GM12878 (cell line): ENCODE results near the gene SSTR4. TPM values are rescaled to one million over a fixed set of nuclear protein-coding genes. Genes with fewer than 3 reads are reported as not detected.

Source experiments
- ATAC-seq: fragments of 200-7000 bp; cut with Tn5 transposase; 3 replicates; pipeline ENCODE4 v1.9.1; 2020; ENCODE audit warnings: mild to moderate bottlenecking, moderate library complexity
- BruUV-seq: library from RNA; stranded (reverse); fragments of 400-500 nt; replicated peaks from 2 replicates; lab custom pipeline; 2021; lab: Mats Ljungman, UMichigan
- CTCF ChIA-PET: fragments of 300-600 bp; sonication (Branson Sonifier 250); formaldehyde crosslinking; extraction: SDS; loops from one replicate; lab custom pipeline; 2021; ENCODE audit warnings: inconsistent platforms; lab: Yijun Ruan, JAX
- POLR2A ChIA-PET: fragments of 350-600 bp; formaldehyde crosslinking; extraction: SDS; loops from one replicate; lab custom pipeline; 2021; ENCODE audit warnings: inconsistent platforms; lab: Charles Lee
- RAD21 ChIA-PET: fragments of 300-600 bp; sonication (Branson Sonifier 250); formaldehyde crosslinking; loops from one replicate; lab custom pipeline; 2023; ENCODE audit warnings: antibody characterized with exemption; ENCODE audit not compliant: unreplicated experiment; lab: Charles Lee
- SMC1A ChIA-PET: fragments of 300-600 bp; sonication (Branson Sonifier 250); formaldehyde crosslinking; loops from one replicate; lab custom pipeline; 2023; ENCODE audit not compliant: unreplicated experiment, uncharacterized antibody; lab: Charles Lee
- DNase-seq: peaks from one replicate; pipeline ENCODE4 v3.0.0-alpha.2; 2011; ENCODE audit warnings: low read depth, low spot score
- FAIRE-seq: peaks from 3 replicates; lab custom pipeline; 2011; peaks lifted over from hg19 to GRCh38; lab: Jason Lieb, UNC
- H2AFZ ChIP-seq: 2 replicates; pipeline ENCODE4 v1.6.0; 2011; ENCODE audit warnings: low read depth, low read length, control low read depth; ENCODE audit not compliant: control insufficient read depth
- H3K27ac ChIP-seq: 2 replicates; pipeline ENCODE4 v1.5.1; 2011; ENCODE audit warnings: control low read depth; ENCODE audit not compliant: control insufficient read depth, insufficient read depth
- H3K27me3 ChIP-seq, 2 experiments: replicated peaks in 1 of 2; 2 replicates each; pipeline versions ENCODE4 v1.6.0 to v1.6.1; 2011; ENCODE audit warnings: low read length in 1 of 2; ENCODE audit not compliant: control insufficient read depth in 2 of 2, insufficient read depth in 2 of 2
- H3K36me3 ChIP-seq, 2 experiments: 2 replicates each; pipeline ENCODE4 v1.5.1; 2011; ENCODE audit warnings: low read length in 1 of 2; ENCODE audit not compliant: control insufficient read depth in 2 of 2, insufficient read depth in 2 of 2
- H3K4me1 ChIP-seq: 2 replicates; pipeline ENCODE4 v1.6.1; 2011; ENCODE audit warnings: mild to moderate bottlenecking, low read length, moderate library complexity, mixed read lengths; ENCODE audit not compliant: control insufficient read depth, insufficient read depth
- H3K4me2 ChIP-seq: 2 replicates; pipeline ENCODE4 v1.6.0; 2011; ENCODE audit warnings: control low read depth; ENCODE audit not compliant: control insufficient read depth, insufficient read depth
- H3K4me3 ChIP-seq: fragments of 200-600 bp; sonication (generic); 2 replicates; pipeline ENCODE4 v1.5.1; 2016
- H3K79me2 ChIP-seq: 2 replicates; pipeline ENCODE4 v1.6.0; 2011; ENCODE audit warnings: low read length; ENCODE audit not compliant: control insufficient read depth, insufficient read depth
- H3K9ac ChIP-seq: 2 replicates; pipeline ENCODE4 v1.8.0; 2011; ENCODE audit warnings: low read length, control low read depth, mixed read lengths; ENCODE audit not compliant: control insufficient read depth, insufficient read depth
- H3K9me3 ChIP-seq: replicated peaks from 3 replicates; pipeline ENCODE4 v1.5.1; 2011; ENCODE audit warnings: mild to moderate bottlenecking, low read length; ENCODE audit not compliant: control insufficient read depth, insufficient read depth
- H4K20me1 ChIP-seq: 2 replicates; pipeline ENCODE4 v1.6.0; 2011; ENCODE audit not compliant: control insufficient read depth, insufficient read depth
- E2F8 ChIP-seq: fragments of 450-650 bp; IDR thresholded peaks from 2 replicates; pipeline ENCODE4 v1.6.1; 2018; ENCODE audit warnings: mild to moderate bottlenecking, low read depth, moderate library complexity; ENCODE audit not compliant: partially characterized antibody
- MYC ChIP-seq: IDR thresholded peaks from 2 replicates; pipeline ENCODE4 v1.6.1; 2011; ENCODE audit warnings: mild to moderate bottlenecking, low read length, moderate library complexity, inconsistent platforms; ENCODE audit not compliant: insufficient read depth, insufficient replicate concordance, insufficient read length, severe bottlenecking
- POLR2AphosphoS2 ChIP-seq: IDR thresholded peaks from 2 replicates; pipeline ENCODE4 v1.6.1; 2011; ENCODE audit warnings: low read depth, mild to moderate bottlenecking, low read length, improper control_type of control experiment, moderate library complexity
- POLR2AphosphoS5 ChIP-seq: IDR thresholded peaks from 2 replicates; pipeline ENCODE4 v1.6.1; 2011; ENCODE audit warnings: mild to moderate bottlenecking, low read length, inconsistent platforms
- RAD21 ChIP-seq: IDR thresholded peaks from 2 replicates; pipeline ENCODE4 v1.6.1; 2011; ENCODE audit warnings: mild to moderate bottlenecking, low read depth, low read length, moderate library complexity; ENCODE audit not compliant: insufficient read depth
- ZBTB4 ChIP-seq: fragments of 450-650 bp; formaldehyde crosslinking; IDR thresholded peaks from 2 replicates; pipeline ENCODE4 v1.4.0; 2022; ENCODE audit warnings: mild to moderate bottlenecking, moderate library complexity
- WGBS: methylation state at CpG from one replicate; pipeline ENCODE4 v1.1.6; 2016; ENCODE audit warnings: low lambda C conversion rate; ENCODE audit not compliant: insufficient replicate concordance, insufficient coverage; ENCODE audit errors: missing lambda C conversion rate; 5-methylcytosine and 5-hydroxymethylcytosine counted together
- in situ Hi-C: fragments of 300-500 bp; cut with MboI; formaldehyde crosslinking; loops from 9 replicates; pipeline ENCODE4 v1.14.3; 2018; ENCODE audit warnings: mixed read lengths
- intact Hi-C: fragments of 100-400 bp; cut with micrococcal nuclease; formaldehyde crosslinking; loops from one replicate; pipeline ENCODE4 v1.14.2; 2022; ENCODE audit not compliant: unreplicated experiment
- polyA plus RNA-seq, 11 experiments: library from polyadenylated mRNA; depleted of rRNA in 4 of 11; unstranded in 6 of 11; stranded (reverse) in 5 of 11; fragments of >200 nt; fragmentation: Nextera tagmentation in 4 of 11; fragmentation: Illumina TruSeq in 1 of 11; extraction: Ambion mirVana in 4 of 11; extraction: Trizol in 1 of 11; gene quantifications; 1 replicate in 1 of 11; 2 replicates in 10 of 11; pipeline versions ENCODE4 v1.2.1 to v1.2.3, GENCODE V29; 2011 to 2016; ENCODE audit warnings: inconsistent platforms in 2 of 11, missing spikeins in 2 of 11, low read depth in 1 of 11
- total RNA-seq, 4 experiments: library from RNA; depleted of rRNA in 3 of 4; stranded (reverse); fragments of >200 nt in 3 of 4; fragmentation: Illumina TruSeq in 1 of 4; extraction: Trizol in 1 of 4; gene quantifications; 2 replicates each; pipeline versions ENCODE4 v1.2.1 to v1.2.3, GENCODE V29; 2013 to 2021
- TF ChIP-seq, protein P1 (sequence below): fragments of 150-350 bp; IDR thresholded peaks from 2 replicates; pipeline ENCODE4 v1.6.1; 2016; ENCODE audit warnings: low read depth, low read length

Gene SSTR4
- total and polyA plus RNA-seq, 10 of the 15 experiments (the other 5 are each of a cell fraction or from before 2014, with no cell fraction given) = not detected

GRCh38 chr20:23035731-23036130 is 619 bp downstream of the SSTR4 start (continued):
- no peak for TF ChIP-seq POLR2AphosphoS5
- no peak for TF ChIP-seq POLR2AphosphoS2
- no peak for TF ChIP-seq E2F8
- TF ChIP-seq, protein P1, sequence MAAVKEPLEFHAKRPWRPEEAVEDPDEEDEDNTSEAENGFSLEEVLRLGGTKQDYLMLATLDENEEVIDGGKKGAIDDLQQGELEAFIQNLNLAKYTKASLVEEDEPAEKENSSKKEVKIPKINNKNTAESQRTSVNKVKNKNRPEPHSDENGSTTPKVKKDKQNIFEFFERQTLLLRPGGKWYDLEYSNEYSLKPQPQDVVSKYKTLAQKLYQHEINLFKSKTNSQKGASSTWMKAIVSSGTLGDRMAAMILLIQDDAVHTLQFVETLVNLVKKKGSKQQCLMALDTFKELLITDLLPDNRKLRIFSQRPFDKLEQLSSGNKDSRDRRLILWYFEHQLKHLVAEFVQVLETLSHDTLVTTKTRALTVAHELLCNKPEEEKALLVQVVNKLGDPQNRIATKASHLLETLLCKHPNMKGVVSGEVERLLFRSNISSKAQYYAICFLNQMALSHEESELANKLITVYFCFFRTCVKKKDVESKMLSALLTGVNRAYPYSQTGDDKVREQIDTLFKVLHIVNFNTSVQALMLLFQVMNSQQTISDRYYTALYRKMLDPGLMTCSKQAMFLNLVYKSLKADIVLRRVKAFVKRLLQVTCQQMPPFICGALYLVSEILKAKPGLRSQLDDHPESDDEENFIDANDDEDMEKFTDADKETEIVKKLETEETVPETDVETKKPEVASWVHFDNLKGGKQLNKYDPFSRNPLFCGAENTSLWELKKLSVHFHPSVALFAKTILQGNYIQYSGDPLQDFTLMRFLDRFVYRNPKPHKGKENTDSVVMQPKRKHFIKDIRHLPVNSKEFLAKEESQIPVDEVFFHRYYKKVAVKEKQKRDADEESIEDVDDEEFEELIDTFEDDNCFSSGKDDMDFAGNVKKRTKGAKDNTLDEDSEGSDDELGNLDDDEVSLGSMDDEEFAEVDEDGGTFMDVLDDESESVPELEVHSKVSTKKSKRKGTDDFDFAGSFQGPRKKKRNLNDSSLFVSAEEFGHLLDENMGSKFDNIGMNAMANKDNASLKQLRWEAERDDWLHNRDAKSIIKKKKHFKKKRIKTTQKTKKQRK = no peak
- no peak for TF ChIP-seq RAD21

DNA sequence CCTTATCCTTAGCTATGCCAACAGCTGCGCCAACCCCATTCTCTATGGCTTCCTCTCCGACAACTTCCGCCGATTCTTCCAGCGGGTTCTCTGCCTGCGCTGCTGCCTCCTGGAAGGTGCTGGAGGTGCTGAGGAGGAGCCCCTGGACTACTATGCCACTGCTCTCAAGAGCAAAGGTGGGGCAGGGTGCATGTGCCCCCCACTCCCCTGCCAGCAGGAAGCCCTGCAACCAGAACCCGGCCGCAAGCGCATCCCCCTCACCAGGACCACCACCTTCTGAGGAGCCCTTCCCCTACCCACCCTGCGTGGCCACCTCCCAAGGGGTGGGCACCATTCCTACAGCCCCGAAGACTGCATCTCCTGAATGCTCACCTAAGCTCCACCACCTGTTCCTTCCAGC is 1.3 kb downstream of the SSTR4 start:
- Histone ChIP-seq H3K4me3 (no peak overlapping the region), H3K4me1 (no peaks in the 10 kb centered on the region), H3K27ac (no peak overlapping the region), H2AFZ (no peak overlapping the region), H3K79me2 (no peaks in the 10 kb centered on the region), H3K9me3 (no peaks in the 10 kb centered on the region), H3K9ac (no peak overlapping the region), H3K36me3 (no peaks in the 10 kb centered on the region), H4K20me1 (no peaks in the 10 kb centered on the region), H3K27me3 (peaks cover 0 to 2% of the 10 kb centered on the region in 2 experiments; a peak in 1 of 4 replicates), H3K4me2 (no peak overlapping the region)
- ATAC-seq (no peak), DNase-seq (no peak), FAIRE-seq (no peak)
- ChIA-PET CTCF (no interaction called here), POLR2A (no interaction called here), SMC1A (no interaction called here), RAD21 (no interaction called here)
- BruUV-seq = no TSS peak
- 69% methylated on average over 11 of the region's 11 CpGs for WGBS
- intact Hi-C loops = no loop called here
- in situ Hi-C loops = no loop called here
- TF ChIP-seq ZBTB4 = no peak
- TF ChIP-seq MYC = no peak
